ENCODE results near the gene HSD17B3.
"Not testable (repeated sequence)": the region's sequence is repeated elsewhere in the genome, so short reads cannot be mapped to it uniquely, and the experiment has no call there.

The HSD17B3 gene

GRCh38 chr9:96327694-96328352, 25.8 kb upstream of the HSD17B3 start:
- H3K4me3 ChIP-seq (ENCODE audit: low read length): no peak overlapping the region
- no peak overlapping the region for H3K9ac ChIP-seq (ENCODE audit: low read length)
- no peak overlapping the region for H3K27ac ChIP-seq (ENCODE audit: low read length)
- H3K9me3 ChIP-seq (ENCODE audit: control insufficient read depth, low read depth, low read length): no peaks in the 10 kb centered on the region
- H3K4me1 ChIP-seq (ENCODE audit: control insufficient read depth, low read depth, low read length): peaks cover 4% of the 10 kb centered on the region
- H3K27me3 ChIP-seq (ENCODE audit: control insufficient read depth, insufficient read depth, low read length): no peaks in the 10 kb centered on the region
- no peaks in the 10 kb centered on the region for H3K36me3 ChIP-seq (ENCODE audit: control insufficient read depth, low read depth, low read length)

- Histone ChIP-seq H3K9me3 (ENCODE audit: control insufficient read depth, low read depth, low read length) (no peaks in the 10 kb centered on the region), H3K36me3 (ENCODE audit: control insufficient read depth, low read depth, low read length) (no peaks in the 10 kb centered on the region), H3K27ac (ENCODE audit: low read length) (no peak overlapping the region), H3K4me1 (ENCODE audit: control insufficient read depth, low read depth, low read length) (peaks cover 13% of the 10 kb centered on the region), H3K4me3 (ENCODE audit: low read length) (no peak overlapping the region), H3K27me3 (ENCODE audit: control insufficient read depth, insufficient read depth, low read length) (no peaks in the 10 kb centered on the region), H3K9ac (ENCODE audit: low read length) (no peak overlapping the region)
These were observed 21.2 kb upstream of the HSD17B3 start for GRCh38 chr9:96323169-96323568.

DNA sequence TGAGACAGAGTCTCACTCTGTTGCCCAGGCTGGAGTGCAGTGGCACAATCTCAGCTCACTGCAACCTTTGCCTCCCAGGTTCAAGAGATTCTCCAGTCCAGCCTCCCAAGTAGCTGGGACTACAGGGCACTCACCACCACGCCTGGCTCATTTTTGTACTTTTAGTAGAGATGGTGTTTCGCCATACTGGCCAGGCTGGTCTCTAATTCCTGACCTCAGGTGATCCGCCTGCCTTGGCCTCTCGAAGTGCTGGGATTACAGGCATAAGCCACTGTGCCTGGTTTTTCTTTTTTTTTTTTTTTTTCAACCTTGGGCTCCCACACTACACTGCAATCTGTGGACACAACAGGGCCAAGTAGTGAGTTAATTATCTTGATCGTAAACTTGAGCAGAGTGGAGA, 20.8 kb upstream of the HSD17B3 start:
- not testable (repeated sequence) for H3K9me3 ChIP-seq (ENCODE audit: control insufficient read depth, low read depth, low read length); H3K27ac ChIP-seq (ENCODE audit: low read length); H3K4me3 ChIP-seq (ENCODE audit: low read length); H3K36me3 ChIP-seq (ENCODE audit: control insufficient read depth, low read depth, low read length); H3K27me3 ChIP-seq (ENCODE audit: control insufficient read depth, insufficient read depth, low read length); H3K9ac ChIP-seq (ENCODE audit: low read length)
- H3K4me1 ChIP-seq (ENCODE audit: control insufficient read depth, low read depth, low read length): peaks cover 13% of the 10 kb centered on the region

- H3K9ac ChIP-seq (ENCODE audit: low read length); H3K4me3 ChIP-seq (ENCODE audit: low read length); H3K36me3 ChIP-seq (ENCODE audit: control insufficient read depth, low read depth, low read length); H3K9me3 ChIP-seq (ENCODE audit: control insufficient read depth, low read depth, low read length); H3K27ac ChIP-seq (ENCODE audit: low read length); H3K27me3 ChIP-seq (ENCODE audit: control insufficient read depth, insufficient read depth, low read length): not testable (repeated sequence)
- peaks cover 13% of the 10 kb centered on the region for H3K4me1 ChIP-seq (ENCODE audit: control insufficient read depth, low read depth, low read length)
These were observed 20.2 kb upstream of the HSD17B3 start for GRCh38 chr9:96322210-96322609.

GRCh38 chr9:96321515-96321914, 19.5 kb upstream of the HSD17B3 start:
- no peaks in the 10 kb centered on the region for H3K36me3 ChIP-seq (ENCODE audit: control insufficient read depth, low read depth, low read length)
- peaks cover 13% of the 10 kb centered on the region for H3K4me1 ChIP-seq (ENCODE audit: control insufficient read depth, low read depth, low read length)
- no peaks in the 10 kb centered on the region for H3K9me3 ChIP-seq (ENCODE audit: control insufficient read depth, low read depth, low read length)
- no peak overlapping the region for H3K27ac ChIP-seq (ENCODE audit: low read length)
- no peaks in the 10 kb centered on the region for H3K27me3 ChIP-seq (ENCODE audit: control insufficient read depth, insufficient read depth, low read length)
- H3K9ac ChIP-seq (ENCODE audit: low read length): no peak overlapping the region
- peak overlapping the region; percentile 15 for H3K4me3 ChIP-seq (ENCODE audit: low read length)

DNA sequence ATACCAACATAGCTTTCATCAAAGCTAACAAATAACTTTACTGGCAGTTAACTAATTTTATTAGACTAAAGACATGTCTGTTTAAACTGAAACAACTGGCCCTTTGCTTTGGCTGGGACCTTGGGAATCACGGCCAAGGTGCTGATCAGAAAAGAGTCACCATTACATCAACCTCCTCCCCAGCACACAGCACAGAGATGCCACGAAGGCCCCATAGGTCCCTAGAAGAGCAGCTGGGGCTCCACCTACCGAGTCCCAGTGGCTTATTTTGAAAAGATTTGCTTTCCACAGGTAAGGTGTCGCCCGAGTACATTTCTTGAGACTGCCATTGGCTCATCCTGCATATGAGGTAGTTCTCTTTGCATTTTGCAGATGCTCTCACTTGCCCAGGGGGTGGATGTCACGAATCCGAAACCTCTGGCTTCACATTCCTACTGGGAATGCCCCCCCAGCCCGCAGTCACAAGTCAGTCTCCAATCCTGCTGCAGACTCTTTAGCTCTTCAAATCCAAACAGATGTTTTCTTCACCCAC, 18.8 kb upstream of the HSD17B3 start:
- no peak overlapping the region for H3K27ac ChIP-seq (ENCODE audit: low read length)
- no peaks in the 10 kb centered on the region for H3K36me3 ChIP-seq (ENCODE audit: control insufficient read depth, low read depth, low read length)
- H3K9ac ChIP-seq (ENCODE audit: low read length): no peak overlapping the region

GRCh38 chr9:96318921-96319565, 17.1 kb upstream of the HSD17B3 start:
- Histone ChIP-seq H3K27ac (ENCODE audit: low read length) (no peak overlapping the region), H3K9ac (ENCODE audit: low read length) (no peak overlapping the region), H3K9me3 (ENCODE audit: control insufficient read depth, low read depth, low read length) (no peaks in the 10 kb centered on the region), H3K36me3 (ENCODE audit: control insufficient read depth, low read depth, low read length) (no peaks in the 10 kb centered on the region), H3K4me3 (ENCODE audit: low read length) (no peak overlapping the region), H3K4me1 (ENCODE audit: control insufficient read depth, low read depth, low read length) (peaks cover 13% of the 10 kb centered on the region), H3K27me3 (ENCODE audit: control insufficient read depth, insufficient read depth, low read length) (no peaks in the 10 kb centered on the region)

More for the DNA sequence above, 18.8 kb upstream of the HSD17B3 start:
- Histone ChIP-seq H3K4me3 (ENCODE audit: low read length) (no peak overlapping the region), H3K9me3 (ENCODE audit: control insufficient read depth, low read depth, low read length) (no peaks in the 10 kb centered on the region), H3K27me3 (ENCODE audit: control insufficient read depth, insufficient read depth, low read length) (no peaks in the 10 kb centered on the region), H3K4me1 (ENCODE audit: control insufficient read depth, low read depth, low read length) (peaks cover 13% of the 10 kb centered on the region)

DNA sequence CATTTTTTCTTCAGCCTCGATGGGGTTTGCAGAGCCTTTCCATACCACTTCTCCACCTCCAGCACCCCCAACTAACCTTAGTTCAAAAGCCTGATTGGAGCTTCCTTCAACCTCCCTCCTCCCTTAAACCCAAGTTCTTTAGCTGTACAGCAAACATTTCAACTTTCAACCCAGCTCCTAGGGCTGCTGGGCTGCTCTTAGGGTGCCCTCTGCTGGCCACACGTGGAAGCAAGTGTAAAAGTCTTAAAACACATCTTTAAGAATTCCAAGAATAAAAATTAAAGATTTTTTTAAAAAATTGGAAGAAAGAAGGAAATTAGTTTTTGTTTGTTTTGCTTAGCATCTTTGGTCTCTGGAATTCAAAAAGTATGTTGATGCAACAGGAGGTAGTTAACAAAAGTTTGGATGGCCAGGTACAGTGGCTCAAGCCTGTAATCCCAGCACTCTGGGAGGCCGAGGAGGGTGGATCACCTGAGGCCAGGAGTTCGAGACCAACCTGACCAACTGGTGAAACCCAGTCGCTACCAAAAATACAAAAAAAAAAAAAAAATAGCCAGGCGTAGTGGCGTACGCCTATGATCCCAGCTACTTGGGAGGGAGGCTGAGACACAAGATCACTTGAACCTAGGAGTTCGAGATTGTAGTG, 15.5 kb upstream of the HSD17B3 start:
- no peaks in the 10 kb centered on the region for H3K27me3 ChIP-seq (ENCODE audit: control insufficient read depth, insufficient read depth, low read length)
- H3K9me3 ChIP-seq (ENCODE audit: control insufficient read depth, low read depth, low read length): peaks cover 14% of the 10 kb centered on the region
- H3K4me3 ChIP-seq (ENCODE audit: low read length): no peak overlapping the region
- H3K9ac ChIP-seq (ENCODE audit: low read length): no peak overlapping the region
- H3K36me3 ChIP-seq (ENCODE audit: control insufficient read depth, low read depth, low read length): no peaks in the 10 kb centered on the region
- H3K27ac ChIP-seq (ENCODE audit: low read length): no peak overlapping the region
- peaks cover 13% of the 10 kb centered on the region for H3K4me1 ChIP-seq (ENCODE audit: control insufficient read depth, low read depth, low read length)

DNA sequence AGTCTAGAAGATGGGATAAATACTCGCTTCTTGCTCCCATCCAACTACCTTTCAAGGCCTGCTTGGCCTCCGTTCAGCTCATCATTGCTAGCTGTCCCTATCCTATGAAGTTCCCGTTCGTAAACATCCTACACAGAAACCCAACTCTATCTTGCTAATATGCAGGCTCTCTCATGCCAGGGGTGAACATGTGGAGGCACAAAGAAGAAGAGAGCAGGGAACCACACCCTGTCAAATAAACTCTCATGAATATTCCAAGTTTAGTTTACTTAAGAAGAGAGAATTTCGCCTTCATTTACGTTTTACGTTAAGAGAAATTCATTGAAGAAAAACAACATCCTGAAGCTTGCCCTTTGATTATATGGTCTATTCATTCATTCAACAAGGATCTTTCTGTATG, 7.9 kb upstream of the HSD17B3 start:
- H3K27me3 ChIP-seq (ENCODE audit: control insufficient read depth, insufficient read depth, low read length): no peaks in the 10 kb centered on the region
- no peak overlapping the region for H3K4me3 ChIP-seq (ENCODE audit: low read length)
- no peaks in the 10 kb centered on the region for H3K36me3 ChIP-seq (ENCODE audit: control insufficient read depth, low read depth, low read length)
- no peak overlapping the region for H3K27ac ChIP-seq (ENCODE audit: low read length)
- H3K9ac ChIP-seq (ENCODE audit: low read length): no peak overlapping the region
- no peaks in the 10 kb centered on the region for H3K4me1 ChIP-seq (ENCODE audit: control insufficient read depth, low read depth, low read length)
- peaks cover 20% of the 10 kb centered on the region for H3K9me3 ChIP-seq (ENCODE audit: control insufficient read depth, low read depth, low read length)

DNA sequence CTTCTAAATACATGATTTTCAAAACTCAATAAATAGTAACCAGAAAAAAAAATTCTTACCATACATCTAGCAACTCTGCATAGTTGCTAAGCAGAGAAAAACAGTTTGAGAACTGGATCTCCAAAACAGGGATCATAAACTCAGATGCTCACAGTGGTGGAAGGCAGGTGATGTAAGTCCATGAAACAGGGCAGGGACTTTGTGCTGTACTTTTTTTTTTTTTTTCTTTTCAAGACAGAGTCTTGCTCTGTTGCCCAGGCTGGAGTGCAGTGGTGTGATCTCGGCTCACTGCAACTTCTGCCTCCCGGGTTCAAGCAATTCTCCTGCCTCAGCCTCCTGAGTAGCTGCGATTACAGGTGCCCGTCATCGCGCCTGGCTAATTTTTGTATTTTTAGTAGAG, 5.0 kb upstream of the HSD17B3 start:
- H3K4me1 ChIP-seq (ENCODE audit: control insufficient read depth, low read depth, low read length); H3K36me3 ChIP-seq (ENCODE audit: control insufficient read depth, low read depth, low read length); H3K27me3 ChIP-seq (ENCODE audit: control insufficient read depth, insufficient read depth, low read length); H3K27ac ChIP-seq (ENCODE audit: low read length); H3K9ac ChIP-seq (ENCODE audit: low read length); H3K9me3 ChIP-seq (ENCODE audit: control insufficient read depth, low read depth, low read length); H3K4me3 ChIP-seq (ENCODE audit: low read length): not testable (repeated sequence)

DNA sequence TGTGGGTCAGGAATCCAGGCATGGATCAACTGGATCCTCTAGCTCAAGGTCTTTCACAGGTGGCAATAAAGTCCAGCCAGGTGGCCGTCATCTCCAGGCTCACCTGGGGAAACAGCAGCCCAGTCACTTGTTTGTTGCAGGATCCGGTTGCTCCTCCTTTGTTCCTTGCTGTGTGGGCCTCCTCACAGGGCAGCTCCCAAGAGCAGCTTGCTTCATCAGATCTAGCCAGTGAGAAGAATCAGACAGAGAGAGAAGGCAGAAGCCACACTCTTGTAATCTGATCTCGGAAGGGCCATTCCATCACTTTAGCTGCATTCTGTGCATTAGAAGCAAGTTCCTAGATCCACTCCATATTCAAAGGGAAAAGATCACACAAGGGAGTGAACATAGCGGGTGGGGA, 3.2 kb upstream of the HSD17B3 start:
- Histone ChIP-seq H3K9me3 (ENCODE audit: control insufficient read depth, low read depth, low read length) (no peaks in the 10 kb centered on the region), H3K4me3 (ENCODE audit: low read length) (no peak overlapping the region), H3K27ac (ENCODE audit: low read length) (no peak overlapping the region), H3K27me3 (ENCODE audit: control insufficient read depth, insufficient read depth, low read length) (no peaks in the 10 kb centered on the region), H3K4me1 (ENCODE audit: control insufficient read depth, low read depth, low read length) (no peaks in the 10 kb centered on the region), H3K36me3 (ENCODE audit: control insufficient read depth, low read depth, low read length) (no peaks in the 10 kb centered on the region), H3K9ac (ENCODE audit: low read length) (no peak overlapping the region)
